ENCODE measurements around the gene KIAA1671. TPM values are rescaled to one million over a fixed set of nuclear protein-coding genes. Genes with fewer than 3 reads are reported as not detected.

KIAA1671 gene
- total RNA-seq, 1 donor: 0.54 TPM

GRCh38 chr22:24977370-24978221 is 25.1 kb downstream of the KIAA1671 start:
- DNase-seq (ENCODE audit: low read depth in 2 of 3, low spot score in 2 of 3): no peak

- DNase-seq (ENCODE audit: low read depth in 2 of 3, low spot score in 2 of 3): no peak
These were observed 25.8 kb downstream of the KIAA1671 start for GRCh38 chr22:24978308-24978707.

- no peak for DNase-seq (ENCODE audit: low read depth in 2 of 3, low spot score in 2 of 3)
These were observed 28.6 kb downstream of the KIAA1671 start for GRCh38 chr22:24981066-24981465.

GRCh38 chr22:24981656-24982055 is 29.1 kb downstream of the KIAA1671 start:
- DNase-seq (ENCODE audit: low read depth in 2 of 3, low spot score in 2 of 3): no peak

GRCh38 chr22:24982301-24983056 is 30.0 kb downstream of the KIAA1671 start:
- no peak for DNase-seq (ENCODE audit: low read depth in 2 of 3, low spot score in 2 of 3)

- DNase-seq (ENCODE audit: low read depth in 2 of 3, low spot score in 2 of 3): no peak
These were observed 30.6 kb downstream of the KIAA1671 start for GRCh38 chr22:24983151-24983550.

GRCh38 chr22:24984122-24984521 is 31.6 kb downstream of the KIAA1671 start:
- DNase-seq (ENCODE audit: low read depth in 2 of 3, low spot score in 2 of 3): no peak

- peak in 1 of 3 donors; percentile 58 for DNase-seq (ENCODE audit: low read depth in 2 of 3, low spot score in 2 of 3)
These were observed 33.3 kb downstream of the KIAA1671 start for GRCh38 chr22:24985826-24986214.

GRCh38 chr22:24986816-24987215 is 34.3 kb downstream of the KIAA1671 start:
- no peak for DNase-seq (ENCODE audit: low read depth in 2 of 3, low spot score in 2 of 3)

- DNase-seq (ENCODE audit: low read depth in 2 of 3, low spot score in 2 of 3): no peak
These were observed 36.6 kb downstream of the KIAA1671 start for GRCh38 chr22:24989135-24989534.

GRCh38 chr22:24989541-24989951 is 37.0 kb downstream of the KIAA1671 start:
- DNase-seq (ENCODE audit: low read depth in 2 of 3, low spot score in 2 of 3): no peak

- no peak for DNase-seq (ENCODE audit: low read depth in 2 of 3, low spot score in 2 of 3)
These were observed 37.9 kb downstream of the KIAA1671 start for GRCh38 chr22:24990344-24990905.

- DNase-seq (ENCODE audit: low read depth in 2 of 3, low spot score in 2 of 3): no peak
These were observed 40.4 kb downstream of the KIAA1671 start for GRCh38 chr22:24992946-24993345.

GRCh38 chr22:24994070-24994763 is 41.7 kb downstream of the KIAA1671 start:
- DNase-seq (ENCODE audit: low read depth in 2 of 3, low spot score in 2 of 3): no peak

- no peak for DNase-seq (ENCODE audit: low read depth in 2 of 3, low spot score in 2 of 3)
These were observed 43.2 kb downstream of the KIAA1671 start for GRCh38 chr22:24995649-24996180.

- DNase-seq (ENCODE audit: low read depth in 2 of 3, low spot score in 2 of 3): no peak
These were observed 44.0 kb downstream of the KIAA1671 start for GRCh38 chr22:24996420-24996952.

- DNase-seq (ENCODE audit: low read depth in 2 of 3, low spot score in 2 of 3): no peak
These were observed 44.5 kb downstream of the KIAA1671 start for GRCh38 chr22:24997023-24997422.

GRCh38 chr22:25000686-25001085 is 48.2 kb downstream of the KIAA1671 start:
- DNase-seq (ENCODE audit: low read depth in 2 of 3, low spot score in 2 of 3): no peak

GRCh38 chr22:25002241-25002985 is 49.9 kb downstream of the KIAA1671 start:
- DNase-seq (ENCODE audit: low read depth in 2 of 3, low spot score in 2 of 3): peak in 1 of 3 donors; percentile 19

GRCh38 chr22:25006354-25006753 is 53.8 kb downstream of the KIAA1671 start:
- no peak for DNase-seq (ENCODE audit: low read depth in 2 of 3, low spot score in 2 of 3)

Data from hematopoietic multipotent progenitor cell (in vitro differentiated cells).